CD4-positive, CD25-positive, alpha-beta regulatory T cell (primary cell): ENCODE measurements around the gene KIFC3. TPM values are rescaled to one million over a fixed set of nuclear protein-coding genes. Genes with fewer than 3 reads are reported as not detected.
"Not testable (repeated sequence)": the region's sequence is repeated elsewhere in the genome, so short reads cannot be mapped to it uniquely, and the experiment has no call there.

ENCODE experiments used
- ATAC-seq, 2 donors: fragments of 150-1000 bp; cut with Tn5 transposase; one replicate each; pipeline ENCODE4 v1.10.0; 2021; ENCODE audit warnings: low read depth in 2 of 2, moderate number of reproducible peaks in 2 of 2, moderate library complexity in 1 of 2
- DNase-seq, 3 donors: peaks; one replicate each; pipeline versions ENCODE4 v3.0.0 to v3.0.0-alpha.2; 2012 to 2022; ENCODE audit warnings: mixed read lengths in 1 of 3
- H3K27ac ChIP-seq: one replicate; pipeline ENCODE4 v1.7.0; 2013; ENCODE audit warnings: mild to moderate bottlenecking, low read length; ENCODE audit not compliant: insufficient read depth, poor library complexity, severe bottlenecking
- H3K27me3 ChIP-seq: one replicate; pipeline ENCODE4 v1.7.0; 2013; ENCODE audit warnings: low read length; ENCODE audit not compliant: control insufficient read depth, insufficient read depth
- H3K36me3 ChIP-seq: one replicate; pipeline ENCODE4 v1.7.0; 2013; ENCODE audit warnings: mild to moderate bottlenecking, low read length, moderate library complexity; ENCODE audit not compliant: control insufficient read depth, insufficient read depth
- H3K4me1 ChIP-seq: 2 replicates; pipeline ENCODE4 v1.7.0; 2013; ENCODE audit warnings: mild to moderate bottlenecking, low read length; ENCODE audit not compliant: insufficient read depth, control insufficient read depth, poor library complexity, severe bottlenecking
- H3K4me3 ChIP-seq: one replicate; pipeline ENCODE4 v1.7.0; 2013; ENCODE audit warnings: low read depth, mild to moderate bottlenecking, low read length, moderate library complexity
- H3K9me3 ChIP-seq, 2 experiments: 1 replicate in 1 of 2; 2 replicates in 1 of 2; pipeline ENCODE4 v1.7.0; 2013; ENCODE audit warnings: low read length in 2 of 2, mild to moderate bottlenecking in 1 of 2, moderate library complexity in 1 of 2; ENCODE audit not compliant: control insufficient read depth in 2 of 2
- H3K27ac Mint-ChIP-seq, 3 donors: one replicate each; pipeline ENCODE4 v1.8.0; 2020 to 2022; ENCODE audit warnings: mild to moderate bottlenecking in 3 of 3, mixed read lengths in 3 of 3, moderate library complexity in 2 of 3
- H3K27me3 Mint-ChIP-seq: one replicate; pipeline ENCODE4 v1.8.0; 2022; ENCODE audit warnings: mild to moderate bottlenecking, mixed read lengths
- H3K36me3 Mint-ChIP-seq: one replicate; pipeline ENCODE4 v1.8.0; 2020; ENCODE audit warnings: mixed read lengths
- H3K4me1 Mint-ChIP-seq, 4 donors: one replicate each; pipeline ENCODE4 v1.8.0; 2020 to 2022; ENCODE audit warnings: mixed read lengths in 4 of 4, mild to moderate bottlenecking in 1 of 4
- H3K4me3 Mint-ChIP-seq, 4 donors: one replicate each; pipeline ENCODE4 v1.8.0; 2020 to 2022; ENCODE audit warnings: mild to moderate bottlenecking in 4 of 4, mixed read lengths in 4 of 4, moderate library complexity in 3 of 4
- H3K9me3 Mint-ChIP-seq, 7 donors: one replicate each; pipeline ENCODE4 v1.8.0; 2020 to 2022; ENCODE audit warnings: mixed read lengths in 7 of 7, mild to moderate bottlenecking in 3 of 7, moderate library complexity in 2 of 7
- polyA plus RNA-seq, 4 donors: library from polyadenylated mRNA; unstranded; fragments of 300-500 nt; fragmentation: Illumina TruSeq; gene quantifications; one replicate each; pipeline ENCODE4 v1.2.3, GENCODE V29; 2021
- total RNA-seq: library from RNA; stranded (reverse); gene quantifications from one replicate; pipeline ENCODE4 v1.2.3, GENCODE V29; 2022

Gene KIFC3
- total and polyA plus RNA-seq, 5 donors from 2014 or later = 1.2 TPM; not detected in 4

GRCh38 chr16:57842601-57843000, 40.3 kb upstream of the KIFC3 start:
- Mint-ChIP-seq H3K4me3 (no peak overlapping the region), H3K4me1 (peaks cover 0 to 16% (median 0%) of the 10 kb centered on the region in 4 donors), H3K36me3 (no peaks in the 10 kb centered on the region), H3K9me3 (peaks cover 0 to 2% (median 0%) of the 10 kb centered on the region in 7 donors), H3K27me3 (peaks cover 5% of the 10 kb centered on the region), H3K27ac (no peak overlapping the region)
- Histone ChIP-seq H3K27me3 (no peaks in the 10 kb centered on the region), H3K27ac (no peak overlapping the region), H3K36me3 (no peaks in the 10 kb centered on the region), H3K4me3 (no peak overlapping the region), H3K9me3 (no peaks in the 10 kb centered on the region), H3K4me1 (no peaks in the 10 kb centered on the region)
- no peak for ATAC-seq
- no peak for DNase-seq

GRCh38 chr16:57840833-57841232, 38.5 kb upstream of the KIFC3 start:
- H3K4me3 Mint-ChIP-seq = no peak overlapping the region
- peaks cover 0 to 9% (median 0%) of the 10 kb centered on the region in 4 donors for H3K4me1 Mint-ChIP-seq
- H3K27ac Mint-ChIP-seq = no peak overlapping the region
- no peaks in the 10 kb centered on the region for H3K36me3 ChIP-seq
- peaks cover 5% of the 10 kb centered on the region for H3K27me3 Mint-ChIP-seq
- no peaks in the 10 kb centered on the region for H3K36me3 Mint-ChIP-seq
- DNase-seq = no peak
- H3K9me3 ChIP-seq = no peaks in the 10 kb centered on the region
- no peaks in the 10 kb centered on the region for H3K4me1 ChIP-seq
- no peaks in the 10 kb centered on the region for H3K27me3 ChIP-seq
- H3K27ac ChIP-seq = no peak overlapping the region
- ATAC-seq = no peak
- H3K9me3 Mint-ChIP-seq = peaks cover 0 to 2% (median 0%) of the 10 kb centered on the region in 7 donors
- no peak overlapping the region for H3K4me3 ChIP-seq

- Mint-ChIP-seq H3K4me1 (no peaks in the 10 kb centered on the region), H3K27ac (no peak overlapping the region), H3K36me3 (no peaks in the 10 kb centered on the region), H3K4me3 (no peak overlapping the region), H3K27me3 (peaks cover 6% of the 10 kb centered on the region), H3K9me3 (peaks cover 0 to 2% (median 0%) of the 10 kb centered on the region in 7 donors)
- H3K4me3 ChIP-seq = no peak overlapping the region
- H3K27ac ChIP-seq = no peak overlapping the region
- ATAC-seq (no peak), DNase-seq (no peak)
- no peaks in the 10 kb centered on the region for H3K9me3 ChIP-seq
- H3K36me3 ChIP-seq = no peaks in the 10 kb centered on the region
- no peaks in the 10 kb centered on the region for H3K27me3 ChIP-seq
- no peaks in the 10 kb centered on the region for H3K4me1 ChIP-seq
Measured at GRCh38 chr16:57838161-57838560, 35.9 kb upstream of the KIFC3 start.

GRCh38 chr16:57837305-57838125, 35.2 kb upstream of the KIFC3 start:
- H3K4me1 Mint-ChIP-seq = no peaks in the 10 kb centered on the region
- H3K27me3 Mint-ChIP-seq = peaks cover 9% of the 10 kb centered on the region
- Histone ChIP-seq H3K4me1 (no peaks in the 10 kb centered on the region), H3K4me3 (no peak overlapping the region), H3K9me3 (no peaks in the 10 kb centered on the region), H3K27me3 (no peaks in the 10 kb centered on the region), H3K27ac (no peak overlapping the region), H3K36me3 (no peaks in the 10 kb centered on the region)
- H3K4me3 Mint-ChIP-seq = no peak overlapping the region
- DNase-seq (no peak), ATAC-seq (no peak)
- peak overlapping the region in 1 of 3 donors; percentile 88 for H3K27ac Mint-ChIP-seq
- H3K9me3 Mint-ChIP-seq = peaks cover 0 to 2% (median 0%) of the 10 kb centered on the region in 7 donors
- H3K36me3 Mint-ChIP-seq = no peaks in the 10 kb centered on the region

GRCh38 chr16:57835439-57835838, 33.1 kb upstream of the KIFC3 start:
- not testable (repeated sequence) for H3K27me3 ChIP-seq, H3K4me3 ChIP-seq, DNase-seq, H3K9me3 Mint-ChIP-seq, H3K27ac ChIP-seq, H3K4me3 Mint-ChIP-seq, ATAC-seq, H3K4me1 ChIP-seq, H3K27ac Mint-ChIP-seq, H3K36me3 ChIP-seq, H3K4me1 Mint-ChIP-seq, H3K36me3 Mint-ChIP-seq, H3K9me3 ChIP-seq
- peaks cover 12% of the 10 kb centered on the region for H3K27me3 Mint-ChIP-seq

- Histone ChIP-seq H3K9me3 (no peaks in the 10 kb centered on the region), H3K27me3 (no peaks in the 10 kb centered on the region), H3K36me3 (no peaks in the 10 kb centered on the region), H3K4me1 (no peaks in the 10 kb centered on the region), H3K27ac (no peak overlapping the region), H3K4me3 (no peak overlapping the region)
- no peak overlapping the region for H3K27ac Mint-ChIP-seq
- H3K4me1 Mint-ChIP-seq = no peaks in the 10 kb centered on the region
- H3K27me3 Mint-ChIP-seq = peaks cover 12% of the 10 kb centered on the region
- ATAC-seq = no peak
- H3K36me3 Mint-ChIP-seq = no peaks in the 10 kb centered on the region
- DNase-seq = no peak
- peaks cover 0 to 3% (median 0%) of the 10 kb centered on the region in 7 donors for H3K9me3 Mint-ChIP-seq
- H3K4me3 Mint-ChIP-seq = no peak overlapping the region
Measured at GRCh38 chr16:57834936-57835335, 32.6 kb upstream of the KIFC3 start.

GRCh38 chr16:57830890-57831484, 28.7 kb upstream of the KIFC3 start:
- no peaks in the 10 kb centered on the region for H3K36me3 ChIP-seq
- no peaks in the 10 kb centered on the region for H3K9me3 ChIP-seq
- H3K4me1 Mint-ChIP-seq = no peaks in the 10 kb centered on the region
- peak overlapping the region in 1 of 4 donors; percentile 27 for H3K4me3 Mint-ChIP-seq
- peaks cover 17% of the 10 kb centered on the region for H3K27me3 Mint-ChIP-seq
- no peaks in the 10 kb centered on the region for H3K36me3 Mint-ChIP-seq
- no peak for DNase-seq
- no peak overlapping the region for H3K4me3 ChIP-seq
- H3K4me1 ChIP-seq = no peaks in the 10 kb centered on the region
- no peaks in the 10 kb centered on the region for H3K27me3 ChIP-seq
- peaks cover 0 to 2% (median 0%) of the 10 kb centered on the region in 7 donors for H3K9me3 Mint-ChIP-seq
- ATAC-seq = no peak
- H3K27ac ChIP-seq = no peak overlapping the region
- no peak overlapping the region for H3K27ac Mint-ChIP-seq

GRCh38 chr16:57829969-57830360, 27.7 kb upstream of the KIFC3 start:
- Histone ChIP-seq H3K4me1 (no peaks in the 10 kb centered on the region), H3K36me3 (no peaks in the 10 kb centered on the region), H3K4me3 (no peak overlapping the region), H3K9me3 (no peaks in the 10 kb centered on the region), H3K27me3 (no peaks in the 10 kb centered on the region), H3K27ac (no peak overlapping the region)
- ATAC-seq (no peak), DNase-seq (no peak)
- Mint-ChIP-seq H3K27me3 (peaks cover 11% of the 10 kb centered on the region), H3K27ac (no peak overlapping the region), H3K4me3 (no peak overlapping the region), H3K4me1 (no peaks in the 10 kb centered on the region), H3K9me3 (peaks cover 0 to 2% (median 0%) of the 10 kb centered on the region in 7 donors), H3K36me3 (no peaks in the 10 kb centered on the region)
